HepG2 (cell line): Measurements from ENCODE around the gene TRMT1. TPM values are rescaled to one million over a fixed set of nuclear protein-coding genes. Genes with fewer than 3 reads are reported as not detected.

Experiments used
- CREM ChIP-seq, 2 experiments: sonication (generic) in 1 of 2; formaldehyde crosslinking in 1 of 2; IDR thresholded peaks; 2 replicates each; pipeline versions ENCODE4 v1.4.0 to v1.6.1; 2016 to 2020; ENCODE audit warnings: antibody characterized with exemption in 1 of 2, mild to moderate bottlenecking in 1 of 2, missing genetic modification reagents in 1 of 2
- HNRNPH1 ChIP-seq: fragments of 200-400 bp; formaldehyde crosslinking; optimal IDR thresholded peaks from 2 replicates; pipeline ENCODE3; 2017; ENCODE audit warnings: mild to moderate bottlenecking, low read depth, low read length
- HOXA5 ChIP-seq: sonication (generic); formaldehyde crosslinking; IDR thresholded peaks from 2 replicates; pipeline ENCODE4 v1.4.0; 2020; ENCODE audit warnings: missing genetic modification reagents
- JUNB ChIP-seq: sonication (generic); formaldehyde crosslinking; IDR thresholded peaks from 2 replicates; pipeline ENCODE4 v1.8.0; 2022; ENCODE audit warnings: missing genetic modification reagents, mild to moderate bottlenecking, borderline replicate concordance
- KLF9 ChIP-seq: IDR thresholded peaks from 2 replicates; pipeline ENCODE4 v1.6.1; 2016; ENCODE audit warnings: low read depth
- KMT2A ChIP-seq: sonication (generic); formaldehyde crosslinking; IDR thresholded peaks from 2 replicates; pipeline ENCODE4 v1.4.0; 2020; ENCODE audit warnings: missing genetic modification reagents
- SAFB2 ChIP-seq: sonication (generic); formaldehyde crosslinking; IDR thresholded peaks from 2 replicates; pipeline ENCODE4 v1.5.1; 2020; ENCODE audit warnings: missing genetic modification reagents, low read depth, mild to moderate bottlenecking, borderline replicate concordance
- SOX13 ChIP-seq, 3 experiments: fragments of 450-650 bp in 1 of 3; sonication (generic) in 1 of 3; formaldehyde crosslinking in 1 of 3; IDR thresholded peaks in 2 of 3; conservative IDR thresholded peaks in 1 of 3; 2 replicates each; pipeline versions ENCODE4 v1.5.0 to v1.6.1; 2016 to 2020; ENCODE audit warnings: antibody characterized with exemption in 1 of 3, mild to moderate bottlenecking in 1 of 3, missing compliant biosample characterization in 1 of 3, missing genetic modification reagents in 1 of 3, moderate library complexity in 1 of 3
- SP140L ChIP-seq: sonication (generic); formaldehyde crosslinking; IDR thresholded peaks from 2 replicates; pipeline ENCODE4 v1.4.0; 2020; ENCODE audit warnings: missing genetic modification reagents, borderline replicate concordance
- SP4 ChIP-seq: sonication (generic); formaldehyde crosslinking; IDR thresholded peaks from 2 replicates; pipeline ENCODE4 v1.8.1; 2023; ENCODE audit warnings: mild to moderate bottlenecking, missing genetic modification reagents
- TAF15 ChIP-seq: fragments of 200-400 bp; formaldehyde crosslinking; IDR thresholded peaks from one replicate; pipeline ENCODE4 v1.6.1; 2018; ENCODE audit warnings: mild to moderate bottlenecking, low read depth, low read length; ENCODE audit not compliant: poor library complexity, severe bottlenecking
- ZBTB42 ChIP-seq: sonication (generic); formaldehyde crosslinking; IDR thresholded peaks from 2 replicates; pipeline ENCODE4 v1.5.0; 2020; ENCODE audit warnings: mild to moderate bottlenecking, missing genetic modification reagents
- ZNF10 ChIP-seq: sonication (generic); formaldehyde crosslinking; IDR thresholded peaks from 2 replicates; pipeline ENCODE4 v1.4.0; 2020; ENCODE audit warnings: mild to moderate bottlenecking, low read depth, missing genetic modification reagents, borderline replicate concordance
- ZNF615 ChIP-seq: sonication (generic); formaldehyde crosslinking; IDR thresholded peaks from 2 replicates; pipeline ENCODE4 v1.5.0; 2020; ENCODE audit warnings: mild to moderate bottlenecking, missing genetic modification reagents, borderline replicate concordance
- ZZZ3 ChIP-seq: sonication (generic); formaldehyde crosslinking; IDR thresholded peaks from 2 replicates; pipeline ENCODE4 v1.4.0; 2020; ENCODE audit warnings: missing genetic modification reagents, mild to moderate bottlenecking, borderline replicate concordance
- polyA plus RNA-seq, 8 experiments: library from polyadenylated mRNA; depleted of rRNA in 3 of 8; stranded (reverse) in 7 of 8; unstranded in 1 of 8; fragments of >200 nt; fragmentation: Illumina TruSeq in 4 of 8; extraction: Trizol in 4 of 8; gene quantifications; 2 replicates each; pipeline versions ENCODE4 v1.2.1 to v1.2.3, GENCODE V29; 2011 to 2016; ENCODE audit warnings: low read depth in 4 of 8, missing spikeins in 1 of 8, mixed read lengths in 1 of 8; ENCODE audit not compliant: insufficient read depth in 1 of 8
- total RNA-seq, 5 experiments: library from RNA; depleted of rRNA; stranded (reverse); fragments of >200 nt; fragmentation: Illumina TruSeq; extraction: Trizol; gene quantifications; 2 replicates each; pipeline ENCODE4 v1.2.3, GENCODE V29; 2016; ENCODE audit warnings: low read depth in 1 of 5
- TF ChIP-seq, protein P1 (sequence below): sonication (generic); formaldehyde crosslinking; IDR thresholded peaks from 2 replicates; pipeline ENCODE4 v1.8.0; 2022; ENCODE audit warnings: missing genetic modification reagents, mild to moderate bottlenecking, borderline replicate concordance
- TF ChIP-seq, protein P2 (sequence below): sonication (generic); formaldehyde crosslinking; conservative IDR thresholded peaks from 2 replicates; pipeline ENCODE4 v1.8.0; 2022; ENCODE audit warnings: missing genetic modification reagents
- TF ChIP-seq, protein P3 (sequence below): sonication (generic); formaldehyde crosslinking; IDR thresholded peaks from 2 replicates; pipeline ENCODE4 v1.8.0; 2022; ENCODE audit warnings: low read depth, missing genetic modification reagents
- TF ChIP-seq, protein P4 (sequence below): sonication (generic); formaldehyde crosslinking; IDR thresholded peaks from 2 replicates; pipeline ENCODE4 v1.8.0; 2022; ENCODE audit warnings: mild to moderate bottlenecking, missing genetic modification reagents
- TF ChIP-seq, protein P5 (sequence below): sonication (generic); formaldehyde crosslinking; conservative IDR thresholded peaks from 2 replicates; pipeline ENCODE4 v1.4.0; 2020; ENCODE audit warnings: missing genetic modification reagents

The TRMT1 gene
- total and polyA plus RNA-seq, 2 of the 13 experiments (the other 11 are each of a cell fraction or from before 2014, with no cell fraction given): 35.5 to 44.1 TPM

DNA sequence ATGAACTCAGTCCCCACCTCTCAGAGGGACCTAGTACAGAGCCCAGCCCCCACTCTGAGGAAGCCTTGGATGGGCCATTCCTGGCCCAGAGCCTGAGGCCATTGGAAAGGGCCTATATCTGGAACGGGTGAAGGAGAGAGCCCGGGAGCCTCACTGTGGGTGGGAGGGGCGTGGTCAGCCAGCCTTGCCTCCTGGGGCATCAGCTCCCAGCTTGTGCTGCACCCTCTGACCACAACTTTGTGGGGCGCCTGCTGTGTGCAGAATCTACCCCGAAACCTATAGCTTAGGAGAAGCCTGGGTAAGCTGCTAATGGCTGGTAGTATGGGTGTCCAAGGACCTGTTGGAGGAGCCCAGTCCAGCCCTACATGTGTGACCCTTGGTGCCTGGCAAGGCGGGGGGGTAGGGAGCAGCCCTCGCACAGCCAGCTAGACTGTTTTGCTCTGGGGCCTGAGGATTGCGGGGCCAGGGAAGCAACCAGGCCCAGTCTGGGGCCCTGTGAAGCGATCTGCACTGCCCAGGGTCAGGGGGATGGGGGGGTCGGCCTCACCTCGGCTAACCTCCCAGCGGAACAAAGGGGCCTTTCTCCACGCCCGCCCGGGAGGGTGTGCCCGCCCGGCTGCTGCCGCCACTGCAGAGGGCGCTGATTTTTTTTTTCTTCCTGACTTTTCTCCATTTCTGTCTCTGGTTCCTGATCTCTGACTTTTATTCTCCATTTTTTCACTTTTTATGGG, 56.1 kb downstream of the TRMT1 start (continued):
- TF ChIP-seq TAF15 (no peak), SOX13 (IDR thresholded peaks at IDR 0.05) (no peak), SOX13 (CRISPR knock-in tag; conservative IDR thresholded peaks at IDR 0.05 in 1 of 2, IDR thresholded peaks at IDR 0.05 in 1 of 2) (peak in 1 of 2 experiments; percentile 67; a peak in 1 of 4 replicates), SP140L (CRISPR knock-in tag) (no peak), JUNB (no peak), HOXA5 (CRISPR knock-in tag) (0 out of 2 replicates have a peak, but pooled peaks have one; percentile 12), ZBTB42 (CRISPR knock-in tag) (0 out of 2 replicates have a peak, but pooled peaks have one; percentile 36), SAFB2 (CRISPR knock-in tag) (no peak), KMT2A (CRISPR knock-in tag) (0 out of 2 replicates have a peak, but pooled peaks have one; percentile 32), ZNF10 (CRISPR knock-in tag) (no peak), HNRNPH1 (no peak), CREM (IDR thresholded peaks at IDR 0.05) (peak; percentile 31; the same call in 1 of the 2 replicates), CREM (CRISPR knock-in tag; IDR thresholded peaks at IDR 0.05) (no peak), ZZZ3 (CRISPR knock-in tag) (no peak), KLF9 (CRISPR knock-in tag) (no peak), SP4 (CRISPR knock-in tag) (no peak), ZNF615 (CRISPR knock-in tag) (no peak)
- TF ChIP-seq, protein P1, sequence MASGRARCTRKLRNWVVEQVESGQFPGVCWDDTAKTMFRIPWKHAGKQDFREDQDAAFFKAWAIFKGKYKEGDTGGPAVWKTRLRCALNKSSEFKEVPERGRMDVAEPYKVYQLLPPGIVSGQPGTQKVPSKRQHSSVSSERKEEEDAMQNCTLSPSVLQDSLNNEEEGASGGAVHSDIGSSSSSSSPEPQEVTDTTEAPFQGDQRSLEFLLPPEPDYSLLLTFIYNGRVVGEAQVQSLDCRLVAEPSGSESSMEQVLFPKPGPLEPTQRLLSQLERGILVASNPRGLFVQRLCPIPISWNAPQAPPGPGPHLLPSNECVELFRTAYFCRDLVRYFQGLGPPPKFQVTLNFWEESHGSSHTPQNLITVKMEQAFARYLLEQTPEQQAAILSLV (CRISPR knock-in tag): no peak
- TF ChIP-seq, protein P2, sequence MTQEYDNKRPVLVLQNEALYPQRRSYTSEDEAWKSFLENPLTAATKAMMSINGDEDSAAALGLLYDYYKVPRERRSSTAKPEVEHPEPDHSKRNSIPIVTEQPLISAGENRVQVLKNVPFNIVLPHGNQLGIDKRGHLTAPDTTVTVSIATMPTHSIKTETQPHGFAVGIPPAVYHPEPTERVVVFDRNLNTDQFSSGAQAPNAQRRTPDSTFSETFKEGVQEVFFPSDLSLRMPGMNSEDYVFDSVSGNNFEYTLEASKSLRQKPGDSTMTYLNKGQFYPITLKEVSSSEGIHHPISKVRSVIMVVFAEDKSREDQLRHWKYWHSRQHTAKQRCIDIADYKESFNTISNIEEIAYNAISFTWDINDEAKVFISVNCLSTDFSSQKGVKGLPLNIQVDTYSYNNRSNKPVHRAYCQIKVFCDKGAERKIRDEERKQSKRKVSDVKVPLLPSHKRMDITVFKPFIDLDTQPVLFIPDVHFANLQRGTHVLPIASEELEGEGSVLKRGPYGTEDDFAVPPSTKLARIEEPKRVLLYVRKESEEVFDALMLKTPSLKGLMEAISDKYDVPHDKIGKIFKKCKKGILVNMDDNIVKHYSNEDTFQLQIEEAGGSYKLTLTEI (CRISPR knock-in tag): no peak
- TF ChIP-seq, protein P3, sequence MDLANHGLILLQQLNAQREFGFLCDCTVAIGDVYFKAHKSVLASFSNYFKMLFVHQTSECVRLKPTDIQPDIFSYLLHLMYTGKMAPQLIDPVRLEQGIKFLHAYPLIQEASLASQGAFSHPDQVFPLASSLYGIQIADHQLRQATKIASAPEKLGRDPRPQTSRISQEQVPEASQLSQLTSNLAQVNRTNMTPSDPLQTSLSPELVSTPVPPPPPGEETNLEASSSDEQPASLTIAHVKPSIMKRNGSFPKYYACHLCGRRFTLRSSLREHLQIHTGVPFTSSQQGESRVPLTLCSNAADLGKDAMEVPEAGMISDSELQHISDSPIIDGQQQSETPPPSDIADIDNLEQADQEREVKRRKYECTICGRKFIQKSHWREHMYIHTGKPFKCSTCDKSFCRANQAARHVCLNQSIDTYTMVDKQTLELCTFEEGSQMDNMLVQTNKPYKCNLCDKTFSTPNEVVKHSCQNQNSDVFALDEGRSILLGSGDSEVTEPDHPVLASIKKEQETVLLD (CRISPR knock-in tag): no peak
- TF ChIP-seq, protein P4, sequence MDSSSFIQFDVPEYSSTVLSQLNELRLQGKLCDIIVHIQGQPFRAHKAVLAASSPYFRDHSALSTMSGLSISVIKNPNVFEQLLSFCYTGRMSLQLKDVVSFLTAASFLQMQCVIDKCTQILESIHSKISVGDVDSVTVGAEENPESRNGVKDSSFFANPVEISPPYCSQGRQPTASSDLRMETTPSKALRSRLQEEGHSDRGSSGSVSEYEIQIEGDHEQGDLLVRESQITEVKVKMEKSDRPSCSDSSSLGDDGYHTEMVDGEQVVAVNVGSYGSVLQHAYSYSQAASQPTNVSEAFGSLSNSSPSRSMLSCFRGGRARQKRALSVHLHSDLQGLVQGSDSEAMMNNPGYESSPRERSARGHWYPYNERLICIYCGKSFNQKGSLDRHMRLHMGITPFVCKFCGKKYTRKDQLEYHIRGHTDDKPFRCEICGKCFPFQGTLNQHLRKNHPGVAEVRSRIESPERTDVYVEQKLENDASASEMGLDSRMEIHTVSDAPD (CRISPR knock-in tag): no peak
- TF ChIP-seq, protein P5, sequence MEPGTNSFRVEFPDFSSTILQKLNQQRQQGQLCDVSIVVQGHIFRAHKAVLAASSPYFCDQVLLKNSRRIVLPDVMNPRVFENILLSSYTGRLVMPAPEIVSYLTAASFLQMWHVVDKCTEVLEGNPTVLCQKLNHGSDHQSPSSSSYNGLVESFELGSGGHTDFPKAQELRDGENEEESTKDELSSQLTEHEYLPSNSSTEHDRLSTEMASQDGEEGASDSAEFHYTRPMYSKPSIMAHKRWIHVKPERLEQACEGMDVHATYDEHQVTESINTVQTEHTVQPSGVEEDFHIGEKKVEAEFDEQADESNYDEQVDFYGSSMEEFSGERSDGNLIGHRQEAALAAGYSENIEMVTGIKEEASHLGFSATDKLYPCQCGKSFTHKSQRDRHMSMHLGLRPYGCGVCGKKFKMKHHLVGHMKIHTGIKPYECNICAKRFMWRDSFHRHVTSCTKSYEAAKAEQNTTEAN: no peak
